HepG2 (cell line): ENCODE measurements around the gene PRRT2. TPM values are rescaled to one million over a fixed set of nuclear protein-coding genes. Genes with fewer than 3 reads are reported as not detected.
A peak's percentile ranks its signal among the peaks of the same experiment; 100 is the strongest.

Experiments
- ARNT2 ChIP-seq: sonication (generic); formaldehyde crosslinking; IDR thresholded peaks from 2 replicates; pipeline ENCODE4 v1.8.0; 2022; ENCODE audit warnings: mild to moderate bottlenecking, low read depth, missing genetic modification reagents, moderate library complexity
- ASH2L ChIP-seq: fragments of 300-600, 200-600 bp; sonication (generic); IDR thresholded peaks from 2 replicates; pipeline ENCODE4 v1.7.0; 2017; ENCODE audit warnings: low read depth, mild to moderate bottlenecking, moderate library complexity, mixed read lengths, low read length; ENCODE audit not compliant: insufficient read length
- ATF1 ChIP-seq: IDR thresholded peaks from 2 replicates; pipeline ENCODE4 v1.6.1; 2016; ENCODE audit warnings: mild to moderate bottlenecking, control low read depth
- BHLHE40 ChIP-seq: IDR thresholded peaks from 2 replicates; pipeline ENCODE4 v1.6.1; 2011; ENCODE audit warnings: low read length, improper control_type of control experiment
- HIVEP1 ChIP-seq: sonication (generic); formaldehyde crosslinking; IDR thresholded peaks from 2 replicates; pipeline ENCODE4 v1.4.0; 2020; ENCODE audit warnings: mild to moderate bottlenecking, missing genetic modification reagents
- KDM1A ChIP-seq: IDR thresholded peaks from 2 replicates; pipeline ENCODE4 v1.6.1; 2016; ENCODE audit warnings: missing compliant biosample characterization
- KLF11 ChIP-seq: IDR thresholded peaks from 2 replicates; pipeline ENCODE4 v1.6.1; 2016; ENCODE audit warnings: missing compliant biosample characterization
- RAD21 ChIP-seq: fragments of 450-650 bp; formaldehyde crosslinking; IDR thresholded peaks from 2 replicates; pipeline ENCODE4 v1.5.0; 2020; ENCODE audit warnings: mild to moderate bottlenecking
- RBFOX2 ChIP-seq: fragments of 200-400 bp; formaldehyde crosslinking; IDR thresholded peaks from 2 replicates; pipeline ENCODE4 v1.6.1; 2017; ENCODE audit warnings: low read depth, mild to moderate bottlenecking, low read length
- RBM39 ChIP-seq: fragments of 200-400 bp; formaldehyde crosslinking; IDR thresholded peaks from one replicate; pipeline ENCODE4 v1.6.1; 2018; ENCODE audit warnings: antibody characterized with exemption, mild to moderate bottlenecking, low read depth, low read length; ENCODE audit not compliant: poor library complexity, severe bottlenecking
- REPIN1 ChIP-seq: sonication (generic); formaldehyde crosslinking; IDR thresholded peaks from 2 replicates; pipeline ENCODE4 v1.8.0; 2022; ENCODE audit warnings: missing genetic modification reagents, low read depth, mild to moderate bottlenecking, borderline replicate concordance
- RXRA ChIP-seq: sonication (generic); formaldehyde crosslinking; IDR thresholded peaks from 2 replicates; pipeline ENCODE4 v1.5.1; 2020; ENCODE audit warnings: missing genetic modification reagents
- SAP130 ChIP-seq: IDR thresholded peaks from 2 replicates; pipeline ENCODE4 v1.6.1; 2016; ENCODE audit warnings: low read depth
- SMAD9 ChIP-seq: sonication (generic); formaldehyde crosslinking; IDR thresholded peaks from 2 replicates; pipeline ENCODE4 v1.5.1; 2020; ENCODE audit warnings: mild to moderate bottlenecking, missing genetic modification reagents
- THYN1 ChIP-seq: sonication (generic); formaldehyde crosslinking; IDR thresholded peaks from 2 replicates; pipeline ENCODE4 v1.8.1; 2023; ENCODE audit warnings: low read depth, mild to moderate bottlenecking, moderate library complexity, missing genetic modification reagents, borderline replicate concordance
- ZC3H13 ChIP-seq: sonication (generic); formaldehyde crosslinking; IDR thresholded peaks from 2 replicates; pipeline ENCODE4 v1.8.1; 2023; ENCODE audit warnings: mild to moderate bottlenecking, missing genetic modification reagents, moderate library complexity
- ZEB1 ChIP-seq: IDR thresholded peaks from 2 replicates; pipeline ENCODE4 v1.6.1; 2012; ENCODE audit warnings: mild to moderate bottlenecking, low read depth, inconsistent platforms; ENCODE audit not compliant: insufficient replicate concordance
- ZNF121 ChIP-seq: sonication (generic); formaldehyde crosslinking; IDR thresholded peaks from 2 replicates; pipeline ENCODE4 v1.5.0; 2020; ENCODE audit warnings: mild to moderate bottlenecking, missing genetic modification reagents
- ZNF230 ChIP-seq: sonication (generic); formaldehyde crosslinking; IDR thresholded peaks from 2 replicates; pipeline ENCODE4 v1.4.0; 2020; ENCODE audit warnings: mild to moderate bottlenecking, missing genetic modification reagents
- ZNF414 ChIP-seq: sonication (generic); formaldehyde crosslinking; IDR thresholded peaks from 2 replicates; pipeline ENCODE4 v1.5.0; 2020; ENCODE audit warnings: missing genetic modification reagents
- ZNF430 ChIP-seq: sonication (generic); formaldehyde crosslinking; IDR thresholded peaks from 2 replicates; pipeline ENCODE4 v1.9.0; 2021; ENCODE audit warnings: mild to moderate bottlenecking, missing genetic modification reagents
- ZNF589 ChIP-seq: sonication (generic); formaldehyde crosslinking; conservative IDR thresholded peaks from 2 replicates; pipeline ENCODE4 v1.8.0; 2022; ENCODE audit warnings: mild to moderate bottlenecking, moderate library complexity, missing genetic modification reagents
- ZNF607 ChIP-seq: sonication (generic); formaldehyde crosslinking; IDR thresholded peaks from 2 replicates; pipeline ENCODE4 v1.5.1; 2020; ENCODE audit warnings: missing genetic modification reagents, mild to moderate bottlenecking, borderline replicate concordance
- ZNF670 ChIP-seq: sonication (generic); formaldehyde crosslinking; IDR thresholded peaks from 2 replicates; pipeline ENCODE4 v1.8.0; 2022; ENCODE audit warnings: mild to moderate bottlenecking, missing genetic modification reagents, borderline replicate concordance
- ZNF83 ChIP-seq: sonication (generic); formaldehyde crosslinking; IDR thresholded peaks from 2 replicates; pipeline ENCODE4 v1.4.0; 2020; ENCODE audit warnings: missing genetic modification reagents, mild to moderate bottlenecking, borderline replicate concordance
- ZNF891 ChIP-seq: sonication (generic); formaldehyde crosslinking; IDR thresholded peaks from 2 replicates; pipeline ENCODE4 v1.5.0; 2020; ENCODE audit warnings: mild to moderate bottlenecking, missing genetic modification reagents
- polyA plus RNA-seq, 8 experiments: library from polyadenylated mRNA; depleted of rRNA in 3 of 8; stranded (reverse) in 7 of 8; unstranded in 1 of 8; fragments of >200 nt; fragmentation: Illumina TruSeq in 4 of 8; extraction: Trizol in 4 of 8; gene quantifications; 2 replicates each; pipeline versions ENCODE4 v1.2.1 to v1.2.3, GENCODE V29; 2011 to 2016; ENCODE audit warnings: low read depth in 4 of 8, missing spikeins in 1 of 8, mixed read lengths in 1 of 8; ENCODE audit not compliant: insufficient read depth in 1 of 8
- total RNA-seq, 5 experiments: library from RNA; depleted of rRNA; stranded (reverse); fragments of >200 nt; fragmentation: Illumina TruSeq; extraction: Trizol; gene quantifications; 2 replicates each; pipeline ENCODE4 v1.2.3, GENCODE V29; 2016; ENCODE audit warnings: low read depth in 1 of 5
- TF ChIP-seq, protein P1 (sequence below): sonication (generic); formaldehyde crosslinking; IDR thresholded peaks from 2 replicates; pipeline ENCODE4 v1.4.0; 2020; ENCODE audit warnings: mild to moderate bottlenecking, low read depth, missing genetic modification reagents
- TF ChIP-seq, protein P2 (sequence below): IDR thresholded peaks from 2 replicates; pipeline ENCODE4 v1.6.1; 2018; ENCODE audit warnings: missing genetic modification reagents, mild to moderate bottlenecking, missing compliant biosample characterization

Gene PRRT2
- total and polyA plus RNA-seq, 2 of the 13 experiments (the other 11 are each of a cell fraction or from before 2014, with no cell fraction given): 0.51 to 1.1 TPM

- TF ChIP-seq, protein P1, sequence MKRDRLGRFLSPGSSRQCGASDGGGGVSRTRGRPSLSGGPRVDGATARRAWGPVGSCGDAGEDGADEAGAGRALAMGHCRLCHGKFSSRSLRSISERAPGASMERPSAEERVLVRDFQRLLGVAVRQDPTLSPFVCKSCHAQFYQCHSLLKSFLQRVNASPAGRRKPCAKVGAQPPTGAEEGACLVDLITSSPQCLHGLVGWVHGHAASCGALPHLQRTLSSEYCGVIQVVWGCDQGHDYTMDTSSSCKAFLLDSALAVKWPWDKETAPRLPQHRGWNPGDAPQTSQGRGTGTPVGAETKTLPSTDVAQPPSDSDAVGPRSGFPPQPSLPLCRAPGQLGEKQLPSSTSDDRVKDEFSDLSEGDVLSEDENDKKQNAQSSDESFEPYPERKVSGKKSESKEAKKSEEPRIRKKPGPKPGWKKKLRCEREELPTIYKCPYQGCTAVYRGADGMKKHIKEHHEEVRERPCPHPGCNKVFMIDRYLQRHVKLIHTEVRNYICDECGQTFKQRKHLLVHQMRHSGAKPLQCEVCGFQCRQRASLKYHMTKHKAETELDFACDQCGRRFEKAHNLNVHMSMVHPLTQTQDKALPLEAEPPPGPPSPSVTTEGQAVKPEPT: no peak
- peak; percentile 84 for TF ChIP-seq HIVEP1 (CRISPR knock-in tag)
- TF ChIP-seq REPIN1 (CRISPR knock-in tag): peak; percentile 77
- peak; percentile 64; the same call in 1 of the 2 replicates for TF ChIP-seq ARNT2 (CRISPR knock-in tag)
- TF ChIP-seq ZNF607 (CRISPR knock-in tag): no peak; the same call in 1 of the 2 replicates
- peak; percentile 90; the same call in 1 of the 2 replicates for TF ChIP-seq ZNF670
- peak; percentile 87 for TF ChIP-seq KDM1A (CRISPR knock-in tag)
- TF ChIP-seq ZNF230 (CRISPR knock-in tag): no peak; the same call in 1 of the 2 replicates
- no peak for TF ChIP-seq SMAD9
- peak; percentile 89 for TF ChIP-seq ZEB1
- peak; percentile 86 for TF ChIP-seq ATF1 (CRISPR knock-in tag)
- TF ChIP-seq ZC3H13 (CRISPR knock-in tag): peak; percentile 49; the same call in 1 of the 2 replicates
- peak; percentile 89 for TF ChIP-seq RBFOX2
- peak; percentile 87 for TF ChIP-seq KLF11 (CRISPR knock-in tag)
- TF ChIP-seq SAP130 (CRISPR knock-in tag): peak; percentile 91
- peak; percentile 96; the same call in 1 of the 2 replicates for TF ChIP-seq RXRA
- peak; percentile 65; the same call in 1 of the 2 replicates for TF ChIP-seq RAD21 (CRISPR knock-in tag)
- TF ChIP-seq ZNF83 (CRISPR knock-in tag): no peak
- TF ChIP-seq ASH2L: peak; percentile 74
- TF ChIP-seq, protein P2, sequence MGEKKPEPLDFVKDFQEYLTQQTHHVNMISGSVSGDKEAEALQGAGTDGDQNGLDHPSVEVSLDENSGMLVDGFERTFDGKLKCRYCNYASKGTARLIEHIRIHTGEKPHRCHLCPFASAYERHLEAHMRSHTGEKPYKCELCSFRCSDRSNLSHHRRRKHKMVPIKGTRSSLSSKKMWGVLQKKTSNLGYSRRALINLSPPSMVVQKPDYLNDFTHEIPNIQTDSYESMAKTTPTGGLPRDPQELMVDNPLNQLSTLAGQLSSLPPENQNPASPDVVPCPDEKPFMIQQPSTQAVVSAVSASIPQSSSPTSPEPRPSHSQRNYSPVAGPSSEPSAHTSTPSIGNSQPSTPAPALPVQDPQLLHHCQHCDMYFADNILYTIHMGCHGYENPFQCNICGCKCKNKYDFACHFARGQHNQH: peak; percentile 95
- peak; percentile 70; the same call in 1 of the 2 replicates for TF ChIP-seq ZNF589 (CRISPR knock-in tag)
- no peak for TF ChIP-seq RBM39
- TF ChIP-seq ZNF121 (CRISPR knock-in tag): 0 out of 2 replicates have a peak, but pooled peaks have one; percentile 45
- TF ChIP-seq BHLHE40: peak; percentile 97
- 0 out of 2 replicates have a peak, but pooled peaks have one; percentile 23 for TF ChIP-seq ZNF414 (CRISPR knock-in tag)
- TF ChIP-seq THYN1: peak; percentile 60; the same call in 1 of the 2 replicates
- TF ChIP-seq ZNF891 (CRISPR knock-in tag): peak; percentile 74; the same call in 1 of the 2 replicates
- TF ChIP-seq ZNF430 (CRISPR knock-in tag): peak; percentile 81; the same call in 1 of the 2 replicates
These were observed 51.1 kb downstream of the PRRT2 start, which contains the start of gene CDIPT (continued) for GRCh38 chr16:29862884-29863668.
